ENCODE results near the gene TMEM60.

- TF ChIP-seq, protein P1, sequence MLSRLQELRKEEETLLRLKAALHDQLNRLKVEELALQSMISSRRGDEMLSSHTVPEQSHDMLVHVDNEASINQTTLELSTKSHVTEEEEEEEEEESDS (CRISPR knock-in tag; IDR thresholded peaks at IDR 0.05; ENCODE audit: borderline replicate concordance), result no peak
- TF ChIP-seq HOXA3 (CRISPR knock-in tag; IDR thresholded peaks at IDR 0.05) (no peak), ZFP62 (CRISPR knock-in tag; IDR thresholded peaks at IDR 0.05) (no peak), SIN3A (IDR thresholded peaks at IDR 0.05; ENCODE audit: borderline replicate concordance, low read depth, low read length) (no peak)
These were observed 10.3 kb upstream of the TMEM60 start for GRCh38 chr7:77808517-77808916.

Measured in HepG2 (cell line).